ENCODE results near the gene TPST1.

DNA sequence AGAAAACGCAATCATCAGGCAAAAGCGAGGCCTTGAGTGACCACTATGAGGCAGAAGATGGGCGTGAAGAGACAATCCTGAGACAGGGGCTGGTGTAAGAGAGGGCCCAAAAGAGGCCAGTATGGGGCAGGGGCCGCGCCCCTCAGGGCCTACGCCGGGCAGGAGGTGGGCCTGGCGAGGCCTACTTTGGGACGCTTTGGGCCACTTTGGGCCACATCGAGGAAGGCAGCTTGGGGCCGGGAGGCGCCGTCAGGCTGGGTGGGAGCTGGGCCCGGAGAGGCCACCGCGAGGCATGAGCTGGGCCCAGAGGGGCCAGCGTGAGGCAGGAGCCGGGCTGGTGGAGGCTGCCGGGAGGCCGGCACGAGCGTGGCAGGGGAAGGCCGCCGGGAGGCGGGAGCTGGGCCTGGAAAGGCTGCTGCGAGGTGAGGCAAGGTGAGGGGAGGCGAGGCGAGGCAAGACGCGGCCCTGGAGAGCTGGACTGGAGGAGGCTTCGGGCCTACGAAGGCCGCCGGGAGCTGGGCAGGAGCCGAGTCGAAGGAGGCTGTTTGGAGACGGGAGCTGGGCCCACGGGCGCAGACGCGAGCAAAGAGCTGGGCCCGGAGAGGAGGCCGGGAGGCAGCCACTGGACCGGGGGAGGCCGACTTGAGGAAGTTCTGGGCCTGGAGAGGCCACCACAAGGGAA lies 171.3 kb downstream of the TPST1 start:
- TF ChIP-seq, protein P1, sequence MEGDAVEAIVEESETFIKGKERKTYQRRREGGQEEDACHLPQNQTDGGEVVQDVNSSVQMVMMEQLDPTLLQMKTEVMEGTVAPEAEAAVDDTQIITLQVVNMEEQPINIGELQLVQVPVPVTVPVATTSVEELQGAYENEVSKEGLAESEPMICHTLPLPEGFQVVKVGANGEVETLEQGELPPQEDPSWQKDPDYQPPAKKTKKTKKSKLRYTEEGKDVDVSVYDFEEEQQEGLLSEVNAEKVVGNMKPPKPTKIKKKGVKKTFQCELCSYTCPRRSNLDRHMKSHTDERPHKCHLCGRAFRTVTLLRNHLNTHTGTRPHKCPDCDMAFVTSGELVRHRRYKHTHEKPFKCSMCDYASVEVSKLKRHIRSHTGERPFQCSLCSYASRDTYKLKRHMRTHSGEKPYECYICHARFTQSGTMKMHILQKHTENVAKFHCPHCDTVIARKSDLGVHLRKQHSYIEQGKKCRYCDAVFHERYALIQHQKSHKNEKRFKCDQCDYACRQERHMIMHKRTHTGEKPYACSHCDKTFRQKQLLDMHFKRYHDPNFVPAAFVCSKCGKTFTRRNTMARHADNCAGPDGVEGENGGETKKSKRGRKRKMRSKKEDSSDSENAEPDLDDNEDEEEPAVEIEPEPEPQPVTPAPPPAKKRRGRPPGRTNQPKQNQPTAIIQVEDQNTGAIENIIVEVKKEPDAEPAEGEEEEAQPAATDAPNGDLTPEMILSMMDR (IDR thresholded peaks at IDR 0.05): no peak
- no peak for TF ChIP-seq POLR2A (IDR thresholded peaks at IDR 0.05)
- no peak for TF ChIP-seq POLR2AphosphoS5 (IDR thresholded peaks at IDR 0.05)
- no peak for TF ChIP-seq EP300 (IDR thresholded peaks at IDR 0.05; ENCODE audit: low read depth)
